HL-60/S4 treated with retinoic acid at 250 ng/mL for 4 days and 3 days (cell line): Measurements from ENCODE around the gene HPGD.

ENCODE experiments used
- in situ Hi-C: fragments of 300-500 bp; cut with MboI; formaldehyde crosslinking; loops from 2 replicates; pipeline ENCODE4 v1.7.0; 2022; ENCODE audit warnings: low sequenced_read_pairs

The HPGD gene

DNA sequence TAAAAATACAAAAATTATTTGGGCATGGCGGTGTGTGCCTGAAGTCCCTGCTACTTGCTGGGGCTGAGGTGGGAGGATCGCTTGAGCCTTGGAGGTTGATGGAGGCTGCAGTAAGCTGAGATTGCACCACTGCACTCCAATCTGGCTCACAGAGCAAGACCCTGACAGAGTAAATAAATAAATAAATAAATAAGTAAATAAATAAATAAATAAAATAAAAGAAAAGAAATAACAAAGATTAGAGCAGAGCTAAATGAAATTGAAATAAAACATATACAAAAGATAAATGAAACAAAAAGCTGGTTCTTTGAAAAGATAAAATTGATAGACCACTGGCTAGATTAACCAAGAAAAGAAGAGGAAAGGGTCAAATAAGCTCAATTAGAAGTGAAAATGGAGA lies 43.1 kb downstream of the HPGD start:
- in situ Hi-C loops = no loop called here

DNA sequence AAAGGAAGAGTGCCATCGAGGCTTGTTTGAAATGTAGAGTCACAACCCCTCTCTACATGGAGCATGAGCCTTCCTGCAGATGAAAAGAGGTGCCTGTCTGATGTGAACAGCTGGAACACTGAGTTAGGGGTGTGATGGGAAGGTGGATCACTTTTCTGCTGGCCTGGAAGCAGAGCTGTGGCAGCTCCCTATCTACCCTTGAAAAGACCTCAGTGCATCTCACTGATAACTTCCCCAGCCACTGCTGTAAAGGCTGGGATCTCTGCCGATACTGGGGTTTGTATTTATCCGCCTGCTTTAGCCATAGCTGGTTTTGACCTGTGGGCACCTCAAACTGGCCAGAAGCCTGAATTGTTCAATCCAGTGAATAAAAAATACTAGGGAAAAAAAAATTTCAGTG lies 46.8 kb downstream of the HPGD start:
- in situ Hi-C loops = no loop called here

DNA sequence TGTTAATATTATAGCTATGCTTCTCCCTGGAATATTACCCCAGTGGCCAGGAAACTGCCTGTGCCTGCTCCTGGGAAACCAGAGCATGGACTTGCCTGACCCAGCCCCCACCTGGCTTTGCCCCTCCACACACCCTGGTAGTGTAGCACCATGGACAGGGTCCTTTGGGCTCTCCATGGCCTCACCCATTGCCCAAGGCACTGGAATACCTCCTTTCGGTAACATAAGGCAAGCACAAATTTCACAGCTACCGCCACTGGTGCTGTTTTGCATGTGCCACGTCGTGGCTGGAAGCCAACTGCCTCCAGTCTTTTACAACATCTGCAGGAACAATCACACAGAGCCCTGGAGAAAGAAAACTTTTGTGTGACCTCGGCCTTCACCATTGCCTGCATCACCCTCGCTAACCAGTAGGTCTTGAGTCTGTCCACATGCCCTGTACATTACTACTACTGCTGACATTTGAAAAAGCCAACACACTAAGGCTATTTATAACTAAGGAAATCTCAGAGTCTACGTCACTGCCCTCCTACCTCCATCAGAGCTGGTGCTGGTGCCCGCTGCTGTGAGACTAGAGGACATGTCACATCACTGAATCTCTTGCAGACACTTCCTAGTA lies 47.7 kb downstream of the HPGD start:
- in situ Hi-C loops = no loop called here

DNA sequence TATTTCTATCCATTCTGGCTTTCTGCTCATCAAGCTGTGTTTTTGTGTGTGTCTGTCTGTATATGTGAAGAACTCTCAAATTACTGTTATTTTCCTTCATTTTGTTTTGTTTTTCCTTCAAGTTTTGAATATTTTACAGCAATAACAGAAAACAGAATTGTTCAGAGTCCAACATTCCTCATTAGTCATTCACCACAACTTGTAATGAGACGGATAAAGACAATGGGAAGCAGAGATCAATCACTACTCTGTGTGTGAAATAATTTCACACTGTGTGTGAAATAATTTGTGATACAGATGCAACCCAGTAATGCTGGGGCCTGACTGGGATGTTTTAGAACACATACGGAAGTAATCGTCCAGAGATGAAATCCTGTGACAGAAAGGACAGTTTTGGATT lies 55.2 kb downstream of the HPGD start:
- in situ Hi-C loops = no loop called here

DNA sequence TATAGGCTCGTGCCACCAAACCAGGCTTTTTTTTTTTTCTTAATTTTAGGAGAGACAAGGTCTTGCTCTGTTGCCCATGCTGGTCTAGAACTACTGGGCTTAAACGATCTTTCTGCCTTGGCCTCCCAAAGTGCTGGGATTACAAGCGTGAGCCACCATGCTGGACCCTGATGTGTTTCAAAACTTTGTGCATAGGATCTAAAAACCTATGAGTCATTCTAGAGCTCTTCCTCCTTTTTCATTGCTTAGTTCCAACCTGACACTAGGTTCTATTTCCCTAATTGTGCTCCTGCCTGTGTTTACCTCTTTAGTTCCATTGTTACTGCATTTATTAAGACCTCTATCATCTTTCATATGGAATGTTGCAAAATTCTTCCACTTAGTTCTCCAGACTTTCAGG lies 57.3 kb downstream of the HPGD start:
- in situ Hi-C loops = no loop called here

DNA sequence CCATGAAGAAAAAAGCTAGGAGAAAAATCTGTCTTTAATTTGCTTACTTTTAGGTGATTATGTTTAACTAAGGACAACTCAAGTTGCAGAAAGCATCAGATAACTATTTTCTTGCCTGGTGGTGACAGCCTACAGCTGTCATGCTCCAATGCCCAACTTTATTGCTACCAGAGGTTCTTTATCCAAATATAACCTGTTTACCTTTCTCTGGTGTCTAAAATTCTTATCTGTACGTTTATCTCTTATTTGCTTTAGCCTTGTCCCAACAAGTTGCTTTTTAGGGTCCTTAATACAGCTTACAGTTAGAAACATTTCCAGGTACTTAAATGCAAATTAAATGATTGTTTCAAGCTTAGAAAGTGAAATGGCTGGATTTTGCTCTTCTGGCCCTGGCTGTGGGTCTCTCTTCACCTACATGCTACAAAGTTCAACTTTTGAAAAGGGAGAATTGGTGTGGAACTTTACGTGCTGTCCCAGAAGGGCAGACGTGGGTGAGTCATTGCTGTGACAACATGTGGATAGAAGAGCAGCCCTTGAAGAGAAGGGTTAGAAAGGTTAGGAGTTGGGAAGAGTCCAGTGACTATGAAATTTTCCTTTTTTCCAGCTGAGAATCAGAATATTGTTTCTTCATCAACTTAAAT lies 60.7 kb downstream of the HPGD start:
- in situ Hi-C loops = no loop called here

DNA sequence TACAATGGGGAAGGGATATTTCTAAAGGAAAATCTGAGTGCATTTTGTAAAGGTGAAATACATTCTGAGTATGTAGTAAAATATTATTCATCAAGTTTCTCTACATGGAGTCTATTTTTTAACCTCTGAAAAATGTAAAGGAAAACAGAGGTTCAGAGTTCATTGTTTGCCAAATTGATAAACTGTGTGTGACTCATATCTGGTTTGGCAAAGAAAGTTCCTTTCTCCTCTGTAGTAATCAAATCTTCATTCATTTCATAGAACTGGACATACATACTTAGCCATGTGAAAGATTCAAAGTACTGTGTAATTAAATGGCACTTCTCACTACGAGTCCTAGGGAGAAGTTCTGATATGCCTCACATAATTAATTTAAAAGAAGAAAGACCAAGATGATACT lies 61.6 kb downstream of the HPGD start:
- in situ Hi-C loops = no loop called here

DNA sequence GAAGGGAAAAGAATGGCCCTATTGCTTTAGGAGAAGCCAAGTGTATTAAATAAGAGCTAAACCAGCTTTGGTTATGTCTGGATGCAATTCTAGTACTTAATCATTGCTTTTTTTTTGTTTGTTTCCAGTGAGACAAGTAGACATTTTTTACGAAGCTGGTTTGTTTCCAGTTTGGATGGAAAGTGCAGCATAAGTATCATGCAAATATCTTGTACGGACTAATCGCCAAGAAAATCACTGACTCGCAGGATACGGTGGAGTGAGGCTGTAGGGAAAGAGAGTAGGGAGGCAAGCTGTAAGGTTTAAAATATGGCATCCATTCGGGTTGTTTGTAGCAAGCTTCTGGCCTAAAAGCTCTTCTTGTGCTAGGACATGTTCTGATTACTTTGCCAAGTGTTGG lies 64.8 kb downstream of the HPGD start:
- in situ Hi-C loops = no loop called here

DNA sequence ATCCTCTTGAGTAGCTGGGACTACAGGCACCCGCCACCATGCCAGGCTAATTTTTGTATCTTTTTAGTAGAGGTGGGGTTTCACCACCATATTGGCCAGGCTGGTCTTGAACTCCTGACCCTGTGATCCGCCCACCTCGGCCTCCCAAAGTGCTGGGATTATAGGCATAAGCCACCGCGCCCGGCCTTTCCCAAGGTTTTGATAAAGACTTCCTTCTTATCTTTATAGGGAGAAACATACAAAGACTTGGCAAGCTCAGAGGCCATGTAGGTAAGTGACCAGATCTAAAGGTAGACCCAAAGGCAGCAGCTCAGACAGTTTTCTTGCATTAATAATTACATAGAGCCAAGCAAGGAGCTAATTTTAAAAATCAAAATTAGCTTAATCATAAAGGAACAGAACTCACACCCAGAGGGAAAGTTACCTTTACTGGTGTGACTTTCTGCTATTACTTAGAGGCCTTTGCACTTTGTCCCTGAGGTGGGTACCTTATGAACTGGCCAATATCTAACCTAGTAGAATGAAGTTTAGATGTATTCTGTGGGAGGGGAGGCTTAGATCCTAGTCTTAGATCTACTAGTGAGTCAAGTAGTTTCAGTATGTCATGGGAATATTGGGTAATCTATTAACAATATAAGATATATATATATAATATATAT lies 67.3 kb downstream of the HPGD start:
- in situ Hi-C loops = no loop called here

DNA sequence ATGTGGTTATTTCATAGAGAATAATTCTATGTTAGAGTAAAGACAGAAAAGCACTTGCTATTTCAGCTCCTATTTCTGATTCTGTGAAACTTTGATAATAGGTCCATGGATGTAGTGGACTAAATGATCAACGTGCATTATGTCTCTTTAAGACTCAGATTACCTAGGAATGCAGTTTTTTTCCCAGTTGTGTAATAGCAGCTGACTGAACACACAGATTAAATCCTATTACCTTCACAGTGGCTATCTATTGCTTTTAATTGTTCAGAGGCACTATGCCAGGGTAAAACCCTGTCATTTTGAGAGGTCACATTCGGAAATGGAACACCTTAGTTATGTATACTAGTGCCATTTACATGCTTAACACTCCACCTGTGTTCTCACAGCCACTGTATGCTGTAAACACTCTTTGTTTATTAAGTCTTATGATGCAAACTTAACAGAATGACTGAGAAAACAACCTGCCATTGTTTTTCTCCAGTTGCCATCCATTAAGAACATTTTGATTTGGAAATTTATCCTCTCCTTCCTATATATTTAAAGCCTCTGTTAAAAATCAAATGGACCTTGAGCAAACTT lies 70.5 kb downstream of the HPGD start:
- in situ Hi-C loops = no loop called here

DNA sequence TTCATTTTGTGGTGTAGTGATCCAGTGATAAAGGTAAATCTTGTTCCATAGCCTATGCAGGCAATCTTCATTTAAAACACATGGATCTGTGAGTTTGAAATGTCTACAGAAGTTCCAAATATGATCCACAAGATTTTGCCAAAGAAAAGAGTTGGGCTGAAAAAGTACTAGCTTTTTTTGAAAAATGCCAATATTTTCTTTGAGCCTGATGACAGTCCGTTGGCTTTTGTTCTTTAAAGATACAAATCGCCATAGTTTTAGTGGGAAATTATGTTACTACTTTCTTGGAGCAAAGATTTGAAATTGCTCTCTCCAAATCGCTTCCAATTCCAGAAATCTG lies 71.5 kb downstream of the HPGD start:
- in situ Hi-C loops = no loop called here

DNA sequence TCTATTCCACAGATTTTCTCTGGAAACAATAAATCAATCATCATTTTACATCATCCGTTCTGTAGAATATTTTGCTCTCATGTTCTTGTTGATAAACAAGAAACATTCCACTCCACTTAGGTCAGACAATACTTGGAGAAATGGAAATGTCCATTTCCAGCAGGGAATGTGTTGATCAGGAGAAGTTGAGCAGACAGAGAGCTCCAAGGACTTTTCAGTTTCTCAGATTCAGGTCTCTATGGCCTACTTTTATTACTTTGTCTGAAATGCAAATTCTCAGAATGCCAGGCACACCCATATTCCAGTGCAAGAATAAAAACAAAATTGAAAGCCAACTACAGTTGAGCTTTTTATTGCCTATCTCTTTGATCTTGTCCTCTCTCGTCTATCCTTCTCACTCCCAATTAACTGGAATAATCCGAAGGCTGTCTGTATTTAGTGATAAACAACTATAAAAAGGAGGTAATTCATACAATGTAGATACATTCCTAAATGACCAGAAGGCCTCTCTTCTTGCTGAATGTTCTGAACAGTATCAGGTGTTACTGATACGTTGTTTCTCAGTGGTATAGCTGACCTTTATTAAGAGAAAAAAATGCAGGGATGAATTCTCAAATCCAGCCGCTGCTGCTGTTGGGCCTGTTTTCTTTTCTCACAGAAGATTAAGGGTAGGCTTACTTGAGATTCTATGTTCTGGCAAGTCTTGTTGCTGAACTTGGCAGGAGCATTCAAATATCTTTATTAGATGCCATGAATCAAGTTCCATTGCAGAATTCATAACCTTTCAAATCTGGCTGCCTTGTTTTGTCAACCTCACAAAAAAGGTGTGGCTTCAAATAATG lies 72.1 kb downstream of the HPGD start:
- in situ Hi-C loops = no loop called here

DNA sequence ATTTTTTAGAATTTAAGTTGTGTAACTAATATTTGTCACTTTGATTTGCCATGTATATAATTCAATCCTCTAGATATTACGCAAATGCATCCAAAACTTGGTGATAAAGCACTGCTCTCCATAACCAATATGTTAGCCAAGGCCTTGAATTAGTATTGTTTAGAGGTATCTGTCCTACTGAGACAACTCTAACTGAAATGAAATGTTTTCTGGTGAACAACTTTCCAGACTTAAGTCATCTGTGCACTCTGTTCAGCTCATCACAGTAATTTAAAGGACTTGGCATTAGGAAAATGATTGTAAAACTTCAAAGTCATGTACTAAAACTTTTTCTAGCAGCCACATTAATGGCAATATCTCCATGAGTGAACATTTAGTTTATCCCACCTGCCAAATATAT lies 73.1 kb downstream of the HPGD start:
- in situ Hi-C loops = no loop called here

DNA sequence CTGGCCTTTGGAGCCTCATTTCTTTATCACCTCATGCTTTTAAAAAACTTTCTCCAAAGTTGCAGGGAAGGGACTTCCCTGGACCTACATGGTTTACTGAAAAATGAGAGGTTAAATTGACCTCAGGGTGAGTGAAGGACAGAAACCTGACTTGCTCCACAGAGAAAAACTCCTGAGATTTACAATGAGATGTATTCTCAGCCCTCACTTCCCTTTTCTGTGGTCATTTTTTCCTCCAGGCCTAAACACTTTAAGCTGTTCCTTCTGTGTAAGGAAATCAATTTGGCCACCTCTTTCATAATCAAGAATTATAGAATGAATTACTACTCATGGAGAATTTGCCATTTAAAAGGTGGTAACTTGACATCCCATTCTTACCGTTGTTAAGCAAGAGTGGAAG lies 77.9 kb downstream of the HPGD start:
- in situ Hi-C loops = no loop called here
